GM12878 (cell line): ENCODE results near the gene MXD4. TPM values are rescaled to one million over a fixed set of nuclear protein-coding genes. Genes with fewer than 3 reads are reported as not detected.

Experiments used
- ATAC-seq: fragments of 200-7000 bp; cut with Tn5 transposase; 3 replicates; pipeline ENCODE4 v1.9.1; 2020; ENCODE audit warnings: mild to moderate bottlenecking, moderate library complexity
- BruUV-seq: library from RNA; stranded (reverse); fragments of 400-500 nt; replicated peaks from 2 replicates; lab custom pipeline; 2021; lab: Mats Ljungman, UMichigan
- CTCF ChIA-PET: fragments of 300-600 bp; sonication (Branson Sonifier 250); formaldehyde crosslinking; extraction: SDS; loops from one replicate; lab custom pipeline; 2021; ENCODE audit warnings: inconsistent platforms; lab: Yijun Ruan, JAX
- POLR2A ChIA-PET: fragments of 350-600 bp; formaldehyde crosslinking; extraction: SDS; loops from one replicate; lab custom pipeline; 2021; ENCODE audit warnings: inconsistent platforms; lab: Charles Lee
- RAD21 ChIA-PET: fragments of 300-600 bp; sonication (Branson Sonifier 250); formaldehyde crosslinking; loops from one replicate; lab custom pipeline; 2023; ENCODE audit warnings: antibody characterized with exemption; ENCODE audit not compliant: unreplicated experiment; lab: Charles Lee
- SMC1A ChIA-PET: fragments of 300-600 bp; sonication (Branson Sonifier 250); formaldehyde crosslinking; loops from one replicate; lab custom pipeline; 2023; ENCODE audit not compliant: unreplicated experiment, uncharacterized antibody; lab: Charles Lee
- DNase-seq: peaks from one replicate; pipeline ENCODE4 v3.0.0-alpha.2; 2011; ENCODE audit warnings: low read depth, low spot score
- FAIRE-seq: peaks from 3 replicates; lab custom pipeline; 2011; peaks lifted over from hg19 to GRCh38; lab: Jason Lieb, UNC
- H2AFZ ChIP-seq: 2 replicates; pipeline ENCODE4 v1.6.0; 2011; ENCODE audit warnings: low read depth, low read length, control low read depth; ENCODE audit not compliant: control insufficient read depth
- H3K27ac ChIP-seq: 2 replicates; pipeline ENCODE4 v1.5.1; 2011; ENCODE audit warnings: control low read depth; ENCODE audit not compliant: control insufficient read depth, insufficient read depth
- H3K27me3 ChIP-seq, 2 experiments: replicated peaks in 1 of 2; 2 replicates each; pipeline versions ENCODE4 v1.6.0 to v1.6.1; 2011; ENCODE audit warnings: low read length in 1 of 2; ENCODE audit not compliant: control insufficient read depth in 2 of 2, insufficient read depth in 2 of 2
- H3K36me3 ChIP-seq, 2 experiments: 2 replicates each; pipeline ENCODE4 v1.5.1; 2011; ENCODE audit warnings: low read length in 1 of 2; ENCODE audit not compliant: control insufficient read depth in 2 of 2, insufficient read depth in 2 of 2
- H3K4me1 ChIP-seq: 2 replicates; pipeline ENCODE4 v1.6.1; 2011; ENCODE audit warnings: mild to moderate bottlenecking, low read length, moderate library complexity, mixed read lengths; ENCODE audit not compliant: control insufficient read depth, insufficient read depth
- H3K4me2 ChIP-seq: 2 replicates; pipeline ENCODE4 v1.6.0; 2011; ENCODE audit warnings: control low read depth; ENCODE audit not compliant: control insufficient read depth, insufficient read depth
- H3K4me3 ChIP-seq: fragments of 200-600 bp; sonication (generic); 2 replicates; pipeline ENCODE4 v1.5.1; 2016
- H3K79me2 ChIP-seq: 2 replicates; pipeline ENCODE4 v1.6.0; 2011; ENCODE audit warnings: low read length; ENCODE audit not compliant: control insufficient read depth, insufficient read depth
- H3K9ac ChIP-seq: 2 replicates; pipeline ENCODE4 v1.8.0; 2011; ENCODE audit warnings: low read length, control low read depth, mixed read lengths; ENCODE audit not compliant: control insufficient read depth, insufficient read depth
- H3K9me3 ChIP-seq: replicated peaks from 3 replicates; pipeline ENCODE4 v1.5.1; 2011; ENCODE audit warnings: mild to moderate bottlenecking, low read length; ENCODE audit not compliant: control insufficient read depth, insufficient read depth
- H4K20me1 ChIP-seq: 2 replicates; pipeline ENCODE4 v1.6.0; 2011; ENCODE audit not compliant: control insufficient read depth, insufficient read depth
- CEBPZ ChIP-seq: fragments of 150-350 bp; IDR thresholded peaks from 2 replicates; pipeline ENCODE4 v1.6.1; 2016; ENCODE audit warnings: low read depth, low read length
- CUX1 ChIP-seq: IDR thresholded peaks from 2 replicates; pipeline ENCODE4 v1.6.1; 2012; ENCODE audit warnings: improper control_type of control experiment, low read depth, low read length; ENCODE audit not compliant: insufficient replicate concordance
- POLR2A ChIP-seq: IDR thresholded peaks from 2 replicates; pipeline ENCODE4 v1.6.1; 2011; ENCODE audit warnings: low read depth, mild to moderate bottlenecking, low read length
- WGBS: methylation state at CpG from one replicate; pipeline ENCODE4 v1.1.6; 2016; ENCODE audit warnings: low lambda C conversion rate; ENCODE audit not compliant: insufficient replicate concordance, insufficient coverage; ENCODE audit errors: missing lambda C conversion rate; 5-methylcytosine and 5-hydroxymethylcytosine counted together
- in situ Hi-C: fragments of 300-500 bp; cut with MboI; formaldehyde crosslinking; loops from 9 replicates; pipeline ENCODE4 v1.14.3; 2018; ENCODE audit warnings: mixed read lengths
- intact Hi-C: fragments of 100-400 bp; cut with micrococcal nuclease; formaldehyde crosslinking; loops from one replicate; pipeline ENCODE4 v1.14.2; 2022; ENCODE audit not compliant: unreplicated experiment
- polyA plus RNA-seq, 11 experiments: library from polyadenylated mRNA; depleted of rRNA in 4 of 11; unstranded in 6 of 11; stranded (reverse) in 5 of 11; fragments of >200 nt; fragmentation: Nextera tagmentation in 4 of 11; fragmentation: Illumina TruSeq in 1 of 11; extraction: Ambion mirVana in 4 of 11; extraction: Trizol in 1 of 11; gene quantifications; 1 replicate in 1 of 11; 2 replicates in 10 of 11; pipeline versions ENCODE4 v1.2.1 to v1.2.3, GENCODE V29; 2011 to 2016; ENCODE audit warnings: inconsistent platforms in 2 of 11, missing spikeins in 2 of 11, low read depth in 1 of 11
- total RNA-seq, 4 experiments: library from RNA; depleted of rRNA in 3 of 4; stranded (reverse); fragments of >200 nt in 3 of 4; fragmentation: Illumina TruSeq in 1 of 4; extraction: Trizol in 1 of 4; gene quantifications; 2 replicates each; pipeline versions ENCODE4 v1.2.1 to v1.2.3, GENCODE V29; 2013 to 2021

MXD4 gene
- total and polyA plus RNA-seq, 10 of the 15 experiments (the other 5 are each of a cell fraction or from before 2014, with no cell fraction given): 0.21 to 25.6 (median 5.2) TPM

DNA sequence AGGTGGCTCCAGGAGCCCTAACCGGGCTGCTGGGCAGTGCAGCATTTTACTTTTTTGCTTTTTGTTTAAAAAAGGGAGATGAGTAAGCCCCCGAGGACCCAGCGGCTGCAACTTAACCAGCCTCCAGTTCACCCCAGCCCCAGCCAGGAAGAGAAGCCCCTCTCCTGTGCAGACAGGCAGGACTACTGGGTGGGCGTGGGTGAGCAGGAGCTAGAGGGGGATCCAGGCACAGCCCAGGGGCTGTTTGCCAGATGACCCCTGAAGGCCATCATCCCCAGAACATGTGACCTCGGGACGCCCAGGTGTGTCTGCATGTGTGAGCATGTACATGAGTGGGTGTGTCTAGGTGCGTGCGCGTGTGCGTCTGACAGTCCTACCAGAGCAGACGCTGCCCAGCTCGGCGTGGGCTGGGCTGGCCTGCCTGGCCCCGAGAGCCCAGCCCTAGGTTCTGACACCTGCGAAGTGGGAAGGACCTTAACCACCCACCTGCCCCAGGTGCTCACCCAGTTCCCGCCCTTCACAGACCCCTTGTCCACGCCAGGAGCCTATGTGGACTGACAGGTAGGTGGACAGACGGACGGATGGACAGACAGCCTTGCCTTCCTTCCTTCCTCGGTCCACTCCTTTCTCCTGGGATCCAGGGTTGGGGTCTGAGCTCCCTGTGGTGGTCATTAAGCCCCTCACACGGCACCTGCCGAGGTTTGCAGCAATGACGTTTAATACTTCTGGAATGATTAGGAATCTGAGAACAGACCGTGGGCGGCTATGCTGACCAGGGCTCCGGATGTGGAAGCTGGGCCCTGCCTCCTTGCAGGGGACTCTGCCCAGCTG, 12.2 kb downstream of the MXD4 start:
- DNase-seq: no peak
- Histone ChIP-seq H3K27me3 (no peaks in the 10 kb centered on the region), H3K4me3 (no peak overlapping the region), H2AFZ (no peak overlapping the region), H3K9me3 (no peaks in the 10 kb centered on the region), H3K36me3 (peaks cover 0 to 2% of the 10 kb centered on the region in 2 experiments; a peak in 1 of 4 replicates), H3K9ac (no peak overlapping the region), H3K27ac (no peak overlapping the region), H4K20me1 (no peaks in the 10 kb centered on the region)
- in situ Hi-C loops (no loop called here), intact Hi-C loops (no loop called here)
- FAIRE-seq: no peak
- ChIA-PET CTCF (interaction anchor here (0.7 to 0.9 kb wide), 2 partner anchors 30 to 244 kb away, joined by 3 read pairs; no protein-coding TSS in a partner anchor), RAD21 (interaction anchor here (1.7 kb wide), 1 partner anchor 12 kb away, joined by 4 read pairs; the partner anchor contains the start of gene MXD4), POLR2A (no interaction called here)
- no TSS peak for BruUV-seq
- ATAC-seq: no peak
- WGBS: 81% methylated on average over 26 of the region's 26 CpGs
- TF ChIP-seq CUX1: no peak
- peak; percentile 43; the same call in 1 of the 2 replicates for TF ChIP-seq POLR2A
- TF ChIP-seq CEBPZ: no peak
- TF ChIP-seq, all 136 proteins: peak for 1
- Histone ChIP-seq H3K4me2 (no peak overlapping the region), H3K79me2 (no peaks in the 10 kb centered on the region), H3K4me1 (no peaks in the 10 kb centered on the region)
- SMC1A ChIA-PET: no interaction called here
